H9 (cell line): ENCODE measurements around the gene RASL12. TPM values are rescaled to one million over a fixed set of nuclear protein-coding genes. Genes with fewer than 3 reads are reported as not detected.
A peak's percentile ranks its signal among the peaks of the same experiment; 100 is the strongest.

Experiments used
- DNase-seq: peaks from one replicate; pipeline ENCODE4 v3.0.0-alpha.2; 2017
- H2AFZ ChIP-seq: one replicate; pipeline ENCODE4 v1.6.1; 2013; ENCODE audit warnings: mild to moderate bottlenecking, low read length, control low read depth, moderate library complexity
- H2AK5ac ChIP-seq: 2 replicates; pipeline ENCODE4 v1.6.1; 2013; ENCODE audit warnings: low read length, control low read depth, mixed read lengths; ENCODE audit not compliant: insufficient read length
- H2BK120ac ChIP-seq: one replicate; pipeline ENCODE4 v1.6.1; 2013; ENCODE audit warnings: low read depth, mild to moderate bottlenecking, low read length, control low read depth, inconsistent platforms; ENCODE audit not compliant: poor library complexity, severe bottlenecking
- H2BK12ac ChIP-seq: 2 replicates; pipeline ENCODE4 v1.6.1; 2013; ENCODE audit warnings: low read length, control low read depth, mixed read lengths, low read depth; ENCODE audit not compliant: insufficient read length
- H2BK15ac ChIP-seq: 2 replicates; pipeline ENCODE4 v1.6.1; 2013; ENCODE audit warnings: low read depth, low read length, control low read depth
- H2BK20ac ChIP-seq: one replicate; pipeline ENCODE4 v1.6.1; 2013; ENCODE audit warnings: low read depth, mild to moderate bottlenecking, low read length, control low read depth, inconsistent platforms; ENCODE audit not compliant: poor library complexity, severe bottlenecking
- H2BK5ac ChIP-seq: 2 replicates; pipeline ENCODE4 v1.6.1; 2013; ENCODE audit warnings: low read length, control low read depth, mixed read lengths; ENCODE audit not compliant: insufficient read length
- H3K14ac ChIP-seq: 2 replicates; pipeline ENCODE4 v1.6.1; 2013; ENCODE audit warnings: low read length, control low read depth; ENCODE audit not compliant: insufficient read depth
- H3K18ac ChIP-seq: 2 replicates; pipeline ENCODE4 v1.6.1; 2013; ENCODE audit warnings: low read depth, mild to moderate bottlenecking, mixed read lengths, low read length, control low read depth; ENCODE audit not compliant: insufficient read length
- H3K23ac ChIP-seq: 2 replicates; pipeline ENCODE4 v1.6.1; 2013; ENCODE audit warnings: low read length, control low read depth, mixed read lengths, low read depth; ENCODE audit not compliant: insufficient read length
- H3K23me2 ChIP-seq: 2 replicates; pipeline ENCODE4 v1.6.1; 2013; ENCODE audit warnings: low read depth, mild to moderate bottlenecking, mixed read lengths, low read length, control low read depth; ENCODE audit not compliant: insufficient read length, poor library complexity, severe bottlenecking
- H3K27ac ChIP-seq: 2 replicates; pipeline ENCODE4 v1.5.1; 2013; ENCODE audit warnings: low read length, control low read depth, mixed read lengths, low read depth; ENCODE audit not compliant: insufficient read length
- H3K27me3 ChIP-seq: 2 replicates; pipeline ENCODE4 v1.6.1; 2013; ENCODE audit warnings: low read length, control low read depth, inconsistent platforms; ENCODE audit not compliant: insufficient read depth
- H3K4ac ChIP-seq: 2 replicates; pipeline ENCODE4 v1.6.1; 2013; ENCODE audit warnings: low read depth, mild to moderate bottlenecking, control low read depth, inconsistent platforms, low read length, moderate library complexity
- H3K4me1 ChIP-seq: 2 replicates; pipeline ENCODE4 v1.6.1; 2013; ENCODE audit warnings: low read length, control low read depth, inconsistent platforms; ENCODE audit not compliant: insufficient read depth
- H3K4me2 ChIP-seq: 2 replicates; pipeline ENCODE4 v1.6.1; 2013; ENCODE audit warnings: low read length, control low read depth, mixed read lengths; ENCODE audit not compliant: insufficient read length, insufficient read depth
- H3K56ac ChIP-seq: 2 replicates; pipeline ENCODE4 v1.6.1; 2013; ENCODE audit warnings: low read depth, mild to moderate bottlenecking, mixed read lengths, low read length, control low read depth; ENCODE audit not compliant: insufficient read length
- H3K79me1 ChIP-seq: 2 replicates; pipeline ENCODE4 v1.6.1; 2013; ENCODE audit warnings: low read depth, mild to moderate bottlenecking, moderate library complexity, low read length, control low read depth, inconsistent platforms; ENCODE audit not compliant: insufficient read depth, poor library complexity, severe bottlenecking
- H3K79me2 ChIP-seq: 2 replicates; pipeline ENCODE4 v1.6.1; 2013; ENCODE audit warnings: low read length, control low read depth, inconsistent platforms; ENCODE audit not compliant: insufficient read depth
- H3K9ac ChIP-seq: 2 replicates; pipeline ENCODE4 v1.6.1; 2013; ENCODE audit warnings: low read length, control low read depth, mixed read lengths; ENCODE audit not compliant: insufficient read length; ENCODE audit errors: extremely low read depth
- H3K9me3 ChIP-seq: one replicate; pipeline ENCODE4 v1.6.1; 2013; ENCODE audit warnings: low read depth, low read length, inconsistent platforms; ENCODE audit not compliant: control insufficient read depth
- H3T11ph ChIP-seq: one replicate; pipeline ENCODE4 v1.6.1; 2013; ENCODE audit warnings: mild to moderate bottlenecking, low read length, control low read depth, inconsistent platforms
- H4K20me1 ChIP-seq: one replicate; pipeline ENCODE4 v1.6.1; 2013; ENCODE audit not compliant: control insufficient read depth, insufficient read length, insufficient read depth
- H4K5ac ChIP-seq: 2 replicates; pipeline ENCODE4 v1.6.1; 2013; ENCODE audit warnings: low read depth, mild to moderate bottlenecking, mixed read lengths, low read length, control low read depth; ENCODE audit not compliant: insufficient read length
- H4K8ac ChIP-seq: replicated peaks from 2 replicates; pipeline ENCODE4 v1.6.1; 2013; ENCODE audit warnings: low read length, control low read depth, mixed read lengths, low read depth; ENCODE audit not compliant: insufficient read length
- H4K91ac ChIP-seq: 2 replicates; pipeline ENCODE4 v1.6.1; 2013; ENCODE audit warnings: low read depth, mild to moderate bottlenecking, moderate library complexity, mixed read lengths, low read length, control low read depth; ENCODE audit not compliant: insufficient read length
- H3K27ac Mint-ChIP-seq, 3 experiments: 2 replicates in 2 of 3; 3 replicates in 1 of 3; pipeline ENCODE4 v1.8.0; 2020 to 2021; ENCODE audit warnings: mixed read lengths in 3 of 3, mild to moderate bottlenecking in 1 of 3, moderate library complexity in 1 of 3
- H3K27me3 Mint-ChIP-seq: 2 replicates; pipeline ENCODE4 v1.8.0; 2021; ENCODE audit warnings: low read depth, mild to moderate bottlenecking, moderate library complexity, mixed read lengths
- H3K36me3 Mint-ChIP-seq, 3 experiments: 2 replicates in 2 of 3; 3 replicates in 1 of 3; pipeline ENCODE4 v1.8.0; 2020 to 2021; ENCODE audit warnings: low read depth in 3 of 3, mixed read lengths in 3 of 3; ENCODE audit not compliant: insufficient read depth in 1 of 3
- H3K4me1 Mint-ChIP-seq, 2 experiments: 2 replicates each; pipeline ENCODE4 v1.8.0; 2020; ENCODE audit warnings: mixed read lengths in 2 of 2
- H3K4me3 Mint-ChIP-seq, 2 experiments: 2 replicates in 1 of 2; 3 replicates in 1 of 2; pipeline ENCODE4 v1.8.0; 2020 to 2021; ENCODE audit warnings: mild to moderate bottlenecking in 2 of 2, mixed read lengths in 2 of 2, moderate library complexity in 1 of 2
- H3K9me3 Mint-ChIP-seq, 2 experiments: 2 replicates in 1 of 2; 3 replicates in 1 of 2; pipeline ENCODE4 v1.8.0; 2020; ENCODE audit warnings: mild to moderate bottlenecking in 2 of 2, mixed read lengths in 2 of 2, moderate library complexity in 1 of 2
- WGBS: extraction: QIAGEN DNeasy Blood & Tissue Kit; methylation state at CpG from one replicate; pipeline ENCODE4 v1.1.7; 2013; ENCODE audit warnings: missing lambda C conversion rate, low lambda C conversion rate, mixed read lengths; ENCODE audit not compliant: insufficient read length; ENCODE audit errors: extremely low coverage; 5-methylcytosine and 5-hydroxymethylcytosine counted together
- total RNA-seq: library from RNA; stranded (reverse); gene quantifications from 2 replicates; pipeline ENCODE4 v1.2.1, GENCODE V29; 2021
- TF ChIP-seq, protein P1 (sequence below): fragments of 200-600 bp; sonication (generic); conservative IDR thresholded peaks from 3 replicates; pipeline ENCODE4 v1.8.0; 2021; ENCODE audit warnings: antibody characterized with exemption, mild to moderate bottlenecking

The RASL12 gene
- total RNA-seq, 1 experiment from 2014 or later = 7.5 TPM

DNA sequence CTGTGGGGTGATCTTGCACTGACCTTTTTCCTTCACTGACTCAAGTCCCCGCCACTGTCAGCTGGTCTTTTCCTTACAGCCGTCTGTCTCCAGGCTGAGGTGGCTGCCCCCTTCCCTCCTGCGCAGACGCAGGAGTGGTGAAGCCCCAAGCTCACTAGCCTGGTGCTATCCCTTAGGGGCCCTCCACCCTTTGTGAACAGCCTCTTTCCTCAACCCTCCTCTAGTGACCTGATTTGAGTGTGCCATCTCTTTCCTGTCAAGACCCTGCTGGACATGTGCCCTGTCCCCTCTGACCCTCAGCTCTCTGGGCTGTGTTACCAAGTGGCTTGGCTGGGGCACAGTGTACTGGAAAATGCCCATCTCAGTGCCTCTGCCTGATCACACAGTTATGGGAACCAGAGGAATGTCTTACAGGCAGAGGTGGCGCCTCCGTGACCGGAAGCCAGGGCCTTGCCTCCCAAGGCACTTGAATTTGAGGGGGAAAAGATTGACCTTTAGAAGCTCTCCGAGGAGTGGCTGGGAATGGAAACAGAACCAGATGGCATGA, 17.5 kb upstream of the RASL12 start:
- H3K4me3 Mint-ChIP-seq = no peak overlapping the region
- Histone ChIP-seq H3K4ac (no peak overlapping the region), H2BK5ac (no peak overlapping the region), H3K18ac (no peak overlapping the region), H3K9ac (no peak overlapping the region), H3K79me2 (no peaks in the 10 kb centered on the region), H3T11ph (no peak overlapping the region), H3K27me3 (no peaks in the 10 kb centered on the region), H2BK120ac (no peak overlapping the region), H3K14ac (no peak overlapping the region), H3K23ac (no peak overlapping the region), H3K27ac (no peak overlapping the region), H2AFZ (no peak overlapping the region), H3K4me1 (peaks cover 16% of the 10 kb centered on the region; the same call in 1 of the 2 replicates), H2BK20ac (no peak overlapping the region), H2AK5ac (no peak overlapping the region), H2BK12ac (no peak overlapping the region), H3K4me2 (no peak overlapping the region), H4K5ac (no peak overlapping the region), H3K56ac (no peak overlapping the region), H3K23me2 (no peaks in the 10 kb centered on the region), H2BK15ac (no peak overlapping the region), H4K20me1 (no peaks in the 10 kb centered on the region), H4K8ac (no peak overlapping the region), H3K79me1 (no peaks in the 10 kb centered on the region), H3K9me3 (no peaks in the 10 kb centered on the region), H4K91ac (no peak overlapping the region)
- no CpG with 5 or more reads among the region's 8 CpGs for WGBS
- TF ChIP-seq, protein P1, sequence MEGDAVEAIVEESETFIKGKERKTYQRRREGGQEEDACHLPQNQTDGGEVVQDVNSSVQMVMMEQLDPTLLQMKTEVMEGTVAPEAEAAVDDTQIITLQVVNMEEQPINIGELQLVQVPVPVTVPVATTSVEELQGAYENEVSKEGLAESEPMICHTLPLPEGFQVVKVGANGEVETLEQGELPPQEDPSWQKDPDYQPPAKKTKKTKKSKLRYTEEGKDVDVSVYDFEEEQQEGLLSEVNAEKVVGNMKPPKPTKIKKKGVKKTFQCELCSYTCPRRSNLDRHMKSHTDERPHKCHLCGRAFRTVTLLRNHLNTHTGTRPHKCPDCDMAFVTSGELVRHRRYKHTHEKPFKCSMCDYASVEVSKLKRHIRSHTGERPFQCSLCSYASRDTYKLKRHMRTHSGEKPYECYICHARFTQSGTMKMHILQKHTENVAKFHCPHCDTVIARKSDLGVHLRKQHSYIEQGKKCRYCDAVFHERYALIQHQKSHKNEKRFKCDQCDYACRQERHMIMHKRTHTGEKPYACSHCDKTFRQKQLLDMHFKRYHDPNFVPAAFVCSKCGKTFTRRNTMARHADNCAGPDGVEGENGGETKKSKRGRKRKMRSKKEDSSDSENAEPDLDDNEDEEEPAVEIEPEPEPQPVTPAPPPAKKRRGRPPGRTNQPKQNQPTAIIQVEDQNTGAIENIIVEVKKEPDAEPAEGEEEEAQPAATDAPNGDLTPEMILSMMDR = no peak
- DNase-seq = no peak
- peaks cover 24% of the 10 kb centered on the region for H3K27me3 Mint-ChIP-seq
- no peaks in the 10 kb centered on the region; a peak in 1 of 5 replicates for H3K9me3 Mint-ChIP-seq
- H3K4me1 Mint-ChIP-seq = peaks cover 62 to 77% of the 10 kb centered on the region in 2 experiments
- no peaks in the 10 kb centered on the region for H3K36me3 Mint-ChIP-seq
- peak overlapping the region in 1 of 3 experiments; percentile 91; a peak in 2 of 7 replicates for H3K27ac Mint-ChIP-seq
